Measurements from ENCODE around the gene TSPEAR. TPM values are rescaled to one million over a fixed set of nuclear protein-coding genes. Genes with fewer than 3 reads are reported as not detected.
"Not testable (repeated sequence)": the region's sequence is repeated elsewhere in the genome, so short reads cannot be mapped to it uniquely, and the experiment has no call there.

TSPEAR gene
- total RNA-seq, 6 experiments from 2014 or later: not detected

GRCh38 chr21:44700101-44701022 lies 11.0 kb downstream of the TSPEAR start:
- DNase-seq: no peak
- peaks cover 69% of the 10 kb centered on the region for H3K27me3 Mint-ChIP-seq (ENCODE audit: insufficient read depth)
- no peaks in the 10 kb centered on the region for H3K9me3 Mint-ChIP-seq
- no peak overlapping the region for H3K4me3 Mint-ChIP-seq
- no peak overlapping the region for H3K27ac Mint-ChIP-seq
- TF ChIP-seq, protein P1, sequence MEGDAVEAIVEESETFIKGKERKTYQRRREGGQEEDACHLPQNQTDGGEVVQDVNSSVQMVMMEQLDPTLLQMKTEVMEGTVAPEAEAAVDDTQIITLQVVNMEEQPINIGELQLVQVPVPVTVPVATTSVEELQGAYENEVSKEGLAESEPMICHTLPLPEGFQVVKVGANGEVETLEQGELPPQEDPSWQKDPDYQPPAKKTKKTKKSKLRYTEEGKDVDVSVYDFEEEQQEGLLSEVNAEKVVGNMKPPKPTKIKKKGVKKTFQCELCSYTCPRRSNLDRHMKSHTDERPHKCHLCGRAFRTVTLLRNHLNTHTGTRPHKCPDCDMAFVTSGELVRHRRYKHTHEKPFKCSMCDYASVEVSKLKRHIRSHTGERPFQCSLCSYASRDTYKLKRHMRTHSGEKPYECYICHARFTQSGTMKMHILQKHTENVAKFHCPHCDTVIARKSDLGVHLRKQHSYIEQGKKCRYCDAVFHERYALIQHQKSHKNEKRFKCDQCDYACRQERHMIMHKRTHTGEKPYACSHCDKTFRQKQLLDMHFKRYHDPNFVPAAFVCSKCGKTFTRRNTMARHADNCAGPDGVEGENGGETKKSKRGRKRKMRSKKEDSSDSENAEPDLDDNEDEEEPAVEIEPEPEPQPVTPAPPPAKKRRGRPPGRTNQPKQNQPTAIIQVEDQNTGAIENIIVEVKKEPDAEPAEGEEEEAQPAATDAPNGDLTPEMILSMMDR (IDR thresholded peaks at IDR 0.05): no peak
- H3K36me3 Mint-ChIP-seq (ENCODE audit: low read depth): no peaks in the 10 kb centered on the region
- H3K4me1 Mint-ChIP-seq (ENCODE audit: low read depth): no peaks in the 10 kb centered on the region

- DNase-seq: no peak
- no peaks in the 10 kb centered on the region for H3K4me1 Mint-ChIP-seq (ENCODE audit: low read depth)
- no peaks in the 10 kb centered on the region for H3K9me3 Mint-ChIP-seq
- TF ChIP-seq, protein P1 (IDR thresholded peaks at IDR 0.05): no peak
- H3K27ac Mint-ChIP-seq: no peak overlapping the region
- H3K4me3 Mint-ChIP-seq: no peak overlapping the region
- peaks cover 66% of the 10 kb centered on the region for H3K27me3 Mint-ChIP-seq (ENCODE audit: insufficient read depth)
- H3K36me3 Mint-ChIP-seq (ENCODE audit: low read depth): no peaks in the 10 kb centered on the region
These were observed 11.8 kb downstream of the TSPEAR start for GRCh38 chr21:44699502-44700001.

DNA sequence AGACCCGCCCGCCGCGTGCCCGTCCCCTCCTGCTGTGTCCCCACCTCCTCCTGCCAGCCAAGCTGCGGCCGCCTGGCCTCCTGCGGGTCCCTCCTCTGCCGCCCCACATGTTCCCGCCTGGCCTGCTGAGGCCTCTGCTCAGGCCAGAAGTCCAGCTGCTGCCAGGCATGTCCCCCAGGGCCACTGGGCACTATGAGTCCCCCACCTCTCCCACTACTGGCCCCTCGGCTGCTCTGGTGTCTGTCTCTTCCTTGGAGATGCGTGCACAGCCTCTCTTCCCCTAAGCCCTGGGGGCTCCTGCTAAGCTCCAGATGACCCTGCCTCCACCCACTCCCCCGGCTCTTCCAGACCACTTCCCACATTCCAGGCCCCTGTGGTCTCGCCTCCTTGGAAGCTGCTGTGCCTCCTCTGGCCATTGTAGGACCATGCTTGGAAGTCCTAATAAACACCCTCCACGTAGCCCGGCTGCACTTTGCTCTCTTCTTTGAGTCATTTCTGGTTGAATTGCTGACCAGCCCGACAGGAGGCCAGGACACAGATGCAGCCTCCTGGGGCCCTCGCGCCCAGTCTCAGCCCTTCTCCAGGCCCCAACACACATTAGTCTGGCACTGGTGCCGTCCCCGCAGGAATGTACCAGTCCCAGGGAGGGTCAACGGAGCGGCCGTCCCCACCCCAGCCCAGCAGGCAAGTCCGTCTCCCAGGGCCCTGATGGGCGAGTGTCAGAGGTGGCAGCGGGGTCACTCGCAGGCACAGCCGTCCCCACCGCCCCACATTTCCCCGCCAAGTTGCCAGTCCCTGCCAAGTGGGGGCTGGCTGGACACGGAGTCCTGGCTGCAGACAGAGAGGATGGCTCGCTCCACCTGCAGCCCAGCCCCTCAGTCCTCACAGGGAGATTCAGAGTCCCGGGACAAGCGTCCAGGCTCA lies 13.3 kb downstream of the TSPEAR start:
- H3K36me3 Mint-ChIP-seq (ENCODE audit: low read depth): no peaks in the 10 kb centered on the region
- H3K4me1 Mint-ChIP-seq (ENCODE audit: low read depth): no peaks in the 10 kb centered on the region
- H3K27me3 Mint-ChIP-seq (ENCODE audit: insufficient read depth): peaks cover 61% of the 10 kb centered on the region
- no peak overlapping the region for H3K4me3 Mint-ChIP-seq
- TF ChIP-seq, protein P1 (IDR thresholded peaks at IDR 0.05): no peak
- no peak for DNase-seq
- no peak overlapping the region for H3K27ac Mint-ChIP-seq
- H3K9me3 Mint-ChIP-seq: peaks cover 13% of the 10 kb centered on the region

- Mint-ChIP-seq H3K9me3 (peaks cover 21% of the 10 kb centered on the region), H3K27me3 (ENCODE audit: insufficient read depth) (peaks cover 57% of the 10 kb centered on the region)
- H3K4me3 Mint-ChIP-seq; DNase-seq; H3K4me1 Mint-ChIP-seq (ENCODE audit: low read depth); H3K27ac Mint-ChIP-seq; H3K36me3 Mint-ChIP-seq (ENCODE audit: low read depth): not testable (repeated sequence)
These were observed 14.1 kb downstream of the TSPEAR start, which contains the start of gene KRTAP10-12 for GRCh38 chr21:44697172-44697810. Gene KRTAP10-12, plus strand, starts transcription at chr21:44697172. Its CDS starts 30 bp downstream, at chr21:44697202.

DNA sequence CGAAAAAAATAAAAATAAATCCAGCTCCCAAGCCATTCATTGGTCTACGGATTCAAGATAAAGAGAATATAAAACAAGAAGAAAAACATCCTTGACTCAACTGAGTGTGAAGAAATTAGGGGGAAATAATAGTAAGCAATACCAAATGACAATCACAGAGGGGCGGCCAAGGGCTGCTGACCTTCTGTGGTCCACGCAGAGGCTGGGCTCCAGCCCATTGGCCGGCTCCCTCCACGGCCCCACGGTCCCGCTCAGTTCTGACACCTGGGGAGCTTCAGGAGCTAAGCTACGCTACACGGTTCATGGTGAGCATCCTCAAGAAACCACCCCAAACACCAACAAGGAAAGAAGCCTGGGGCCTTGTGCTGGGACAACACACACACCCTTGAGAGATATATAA lies 14.8 kb downstream of the TSPEAR start:
- Mint-ChIP-seq H3K27me3 (ENCODE audit: insufficient read depth) (peaks cover 53% of the 10 kb centered on the region), H3K4me1 (ENCODE audit: low read depth) (no peaks in the 10 kb centered on the region), H3K27ac (no peak overlapping the region), H3K4me3 (no peak overlapping the region), H3K9me3 (peaks cover 21% of the 10 kb centered on the region), H3K36me3 (ENCODE audit: low read depth) (no peaks in the 10 kb centered on the region)
- TF ChIP-seq, protein P1 (IDR thresholded peaks at IDR 0.05): no peak
- DNase-seq: no peak
